ENCODE data around the gene PARD3.

DNA sequence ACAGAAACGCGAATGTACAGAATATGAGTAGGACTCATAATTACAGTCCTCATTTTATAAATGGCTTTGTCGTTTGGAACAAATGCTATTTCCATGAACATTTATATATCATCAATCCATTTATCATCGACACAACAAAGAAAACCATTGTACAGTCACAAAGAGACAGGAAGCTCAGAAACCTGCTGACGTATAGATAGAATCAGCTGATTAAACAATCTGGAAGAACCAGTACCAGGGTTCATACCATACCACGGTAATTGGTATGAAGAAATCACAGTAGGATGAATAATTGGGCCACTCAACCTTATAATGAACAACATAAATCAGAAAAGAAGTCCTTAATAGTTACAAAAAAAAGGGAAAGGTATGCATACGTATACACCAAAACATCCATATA is 295.0 kb downstream of the PARD3 start:
- TF ChIP-seq, protein P1, sequence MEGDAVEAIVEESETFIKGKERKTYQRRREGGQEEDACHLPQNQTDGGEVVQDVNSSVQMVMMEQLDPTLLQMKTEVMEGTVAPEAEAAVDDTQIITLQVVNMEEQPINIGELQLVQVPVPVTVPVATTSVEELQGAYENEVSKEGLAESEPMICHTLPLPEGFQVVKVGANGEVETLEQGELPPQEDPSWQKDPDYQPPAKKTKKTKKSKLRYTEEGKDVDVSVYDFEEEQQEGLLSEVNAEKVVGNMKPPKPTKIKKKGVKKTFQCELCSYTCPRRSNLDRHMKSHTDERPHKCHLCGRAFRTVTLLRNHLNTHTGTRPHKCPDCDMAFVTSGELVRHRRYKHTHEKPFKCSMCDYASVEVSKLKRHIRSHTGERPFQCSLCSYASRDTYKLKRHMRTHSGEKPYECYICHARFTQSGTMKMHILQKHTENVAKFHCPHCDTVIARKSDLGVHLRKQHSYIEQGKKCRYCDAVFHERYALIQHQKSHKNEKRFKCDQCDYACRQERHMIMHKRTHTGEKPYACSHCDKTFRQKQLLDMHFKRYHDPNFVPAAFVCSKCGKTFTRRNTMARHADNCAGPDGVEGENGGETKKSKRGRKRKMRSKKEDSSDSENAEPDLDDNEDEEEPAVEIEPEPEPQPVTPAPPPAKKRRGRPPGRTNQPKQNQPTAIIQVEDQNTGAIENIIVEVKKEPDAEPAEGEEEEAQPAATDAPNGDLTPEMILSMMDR (conservative IDR thresholded peaks at IDR 0.05; ENCODE audit: low read depth, low read length), result no peak
- TF ChIP-seq EZH2phosphoT487 (IDR thresholded peaks at IDR 0.05; ENCODE audit: borderline replicate concordance, low read length), result no peak
